H9 (cell line): Measurements from ENCODE around the gene PTPRK. TPM values are rescaled to one million over a fixed set of nuclear protein-coding genes. Genes with fewer than 3 reads are reported as not detected.
A peak's percentile ranks its signal among the peaks of the same experiment; 100 is the strongest.

Experiments used
- DNase-seq: peaks from one replicate; pipeline ENCODE4 v3.0.0-alpha.2; 2017
- H2AFZ ChIP-seq: one replicate; pipeline ENCODE4 v1.6.1; 2013; ENCODE audit warnings: mild to moderate bottlenecking, low read length, control low read depth, moderate library complexity
- H2AK5ac ChIP-seq: 2 replicates; pipeline ENCODE4 v1.6.1; 2013; ENCODE audit warnings: low read length, control low read depth, mixed read lengths; ENCODE audit not compliant: insufficient read length
- H2BK120ac ChIP-seq: one replicate; pipeline ENCODE4 v1.6.1; 2013; ENCODE audit warnings: low read depth, mild to moderate bottlenecking, low read length, control low read depth, inconsistent platforms; ENCODE audit not compliant: poor library complexity, severe bottlenecking
- H2BK12ac ChIP-seq: 2 replicates; pipeline ENCODE4 v1.6.1; 2013; ENCODE audit warnings: low read length, control low read depth, mixed read lengths, low read depth; ENCODE audit not compliant: insufficient read length
- H2BK15ac ChIP-seq: 2 replicates; pipeline ENCODE4 v1.6.1; 2013; ENCODE audit warnings: low read depth, low read length, control low read depth
- H2BK20ac ChIP-seq: one replicate; pipeline ENCODE4 v1.6.1; 2013; ENCODE audit warnings: low read depth, mild to moderate bottlenecking, low read length, control low read depth, inconsistent platforms; ENCODE audit not compliant: poor library complexity, severe bottlenecking
- H2BK5ac ChIP-seq: 2 replicates; pipeline ENCODE4 v1.6.1; 2013; ENCODE audit warnings: low read length, control low read depth, mixed read lengths; ENCODE audit not compliant: insufficient read length
- H3K14ac ChIP-seq: 2 replicates; pipeline ENCODE4 v1.6.1; 2013; ENCODE audit warnings: low read length, control low read depth; ENCODE audit not compliant: insufficient read depth
- H3K18ac ChIP-seq: 2 replicates; pipeline ENCODE4 v1.6.1; 2013; ENCODE audit warnings: low read depth, mild to moderate bottlenecking, mixed read lengths, low read length, control low read depth; ENCODE audit not compliant: insufficient read length
- H3K23ac ChIP-seq: 2 replicates; pipeline ENCODE4 v1.6.1; 2013; ENCODE audit warnings: low read length, control low read depth, mixed read lengths, low read depth; ENCODE audit not compliant: insufficient read length
- H3K23me2 ChIP-seq: 2 replicates; pipeline ENCODE4 v1.6.1; 2013; ENCODE audit warnings: low read depth, mild to moderate bottlenecking, mixed read lengths, low read length, control low read depth; ENCODE audit not compliant: insufficient read length, poor library complexity, severe bottlenecking
- H3K27ac ChIP-seq: 2 replicates; pipeline ENCODE4 v1.5.1; 2013; ENCODE audit warnings: low read length, control low read depth, mixed read lengths, low read depth; ENCODE audit not compliant: insufficient read length
- H3K27me3 ChIP-seq: 2 replicates; pipeline ENCODE4 v1.6.1; 2013; ENCODE audit warnings: low read length, control low read depth, inconsistent platforms; ENCODE audit not compliant: insufficient read depth
- H3K4ac ChIP-seq: 2 replicates; pipeline ENCODE4 v1.6.1; 2013; ENCODE audit warnings: low read depth, mild to moderate bottlenecking, control low read depth, inconsistent platforms, low read length, moderate library complexity
- H3K4me1 ChIP-seq: 2 replicates; pipeline ENCODE4 v1.6.1; 2013; ENCODE audit warnings: low read length, control low read depth, inconsistent platforms; ENCODE audit not compliant: insufficient read depth
- H3K4me2 ChIP-seq: 2 replicates; pipeline ENCODE4 v1.6.1; 2013; ENCODE audit warnings: low read length, control low read depth, mixed read lengths; ENCODE audit not compliant: insufficient read length, insufficient read depth
- H3K56ac ChIP-seq: 2 replicates; pipeline ENCODE4 v1.6.1; 2013; ENCODE audit warnings: low read depth, mild to moderate bottlenecking, mixed read lengths, low read length, control low read depth; ENCODE audit not compliant: insufficient read length
- H3K79me1 ChIP-seq: 2 replicates; pipeline ENCODE4 v1.6.1; 2013; ENCODE audit warnings: low read depth, mild to moderate bottlenecking, moderate library complexity, low read length, control low read depth, inconsistent platforms; ENCODE audit not compliant: insufficient read depth, poor library complexity, severe bottlenecking
- H3K79me2 ChIP-seq: 2 replicates; pipeline ENCODE4 v1.6.1; 2013; ENCODE audit warnings: low read length, control low read depth, inconsistent platforms; ENCODE audit not compliant: insufficient read depth
- H3K9ac ChIP-seq: 2 replicates; pipeline ENCODE4 v1.6.1; 2013; ENCODE audit warnings: low read length, control low read depth, mixed read lengths; ENCODE audit not compliant: insufficient read length; ENCODE audit errors: extremely low read depth
- H3K9me3 ChIP-seq: one replicate; pipeline ENCODE4 v1.6.1; 2013; ENCODE audit warnings: low read depth, low read length, inconsistent platforms; ENCODE audit not compliant: control insufficient read depth
- H3T11ph ChIP-seq: one replicate; pipeline ENCODE4 v1.6.1; 2013; ENCODE audit warnings: mild to moderate bottlenecking, low read length, control low read depth, inconsistent platforms
- H4K20me1 ChIP-seq: one replicate; pipeline ENCODE4 v1.6.1; 2013; ENCODE audit not compliant: control insufficient read depth, insufficient read length, insufficient read depth
- H4K5ac ChIP-seq: 2 replicates; pipeline ENCODE4 v1.6.1; 2013; ENCODE audit warnings: low read depth, mild to moderate bottlenecking, mixed read lengths, low read length, control low read depth; ENCODE audit not compliant: insufficient read length
- H4K8ac ChIP-seq: replicated peaks from 2 replicates; pipeline ENCODE4 v1.6.1; 2013; ENCODE audit warnings: low read length, control low read depth, mixed read lengths, low read depth; ENCODE audit not compliant: insufficient read length
- H4K91ac ChIP-seq: 2 replicates; pipeline ENCODE4 v1.6.1; 2013; ENCODE audit warnings: low read depth, mild to moderate bottlenecking, moderate library complexity, mixed read lengths, low read length, control low read depth; ENCODE audit not compliant: insufficient read length
- H3K27ac Mint-ChIP-seq, 3 experiments: 2 replicates in 2 of 3; 3 replicates in 1 of 3; pipeline ENCODE4 v1.8.0; 2020 to 2021; ENCODE audit warnings: mixed read lengths in 3 of 3, mild to moderate bottlenecking in 1 of 3, moderate library complexity in 1 of 3
- H3K27me3 Mint-ChIP-seq: 2 replicates; pipeline ENCODE4 v1.8.0; 2021; ENCODE audit warnings: low read depth, mild to moderate bottlenecking, moderate library complexity, mixed read lengths
- H3K36me3 Mint-ChIP-seq, 3 experiments: 2 replicates in 2 of 3; 3 replicates in 1 of 3; pipeline ENCODE4 v1.8.0; 2020 to 2021; ENCODE audit warnings: low read depth in 3 of 3, mixed read lengths in 3 of 3; ENCODE audit not compliant: insufficient read depth in 1 of 3
- H3K4me1 Mint-ChIP-seq, 2 experiments: 2 replicates each; pipeline ENCODE4 v1.8.0; 2020; ENCODE audit warnings: mixed read lengths in 2 of 2
- H3K4me3 Mint-ChIP-seq, 2 experiments: 2 replicates in 1 of 2; 3 replicates in 1 of 2; pipeline ENCODE4 v1.8.0; 2020 to 2021; ENCODE audit warnings: mild to moderate bottlenecking in 2 of 2, mixed read lengths in 2 of 2, moderate library complexity in 1 of 2
- H3K9me3 Mint-ChIP-seq, 2 experiments: 2 replicates in 1 of 2; 3 replicates in 1 of 2; pipeline ENCODE4 v1.8.0; 2020; ENCODE audit warnings: mild to moderate bottlenecking in 2 of 2, mixed read lengths in 2 of 2, moderate library complexity in 1 of 2
- CTCF ChIP-seq: fragments of 200-600 bp; sonication (generic); conservative IDR thresholded peaks from 3 replicates; pipeline ENCODE4 v1.8.0; 2021; ENCODE audit warnings: antibody characterized with exemption, mild to moderate bottlenecking
- WGBS: extraction: QIAGEN DNeasy Blood & Tissue Kit; methylation state at CpG from one replicate; pipeline ENCODE4 v1.1.7; 2013; ENCODE audit warnings: missing lambda C conversion rate, low lambda C conversion rate, mixed read lengths; ENCODE audit not compliant: insufficient read length; ENCODE audit errors: extremely low coverage; 5-methylcytosine and 5-hydroxymethylcytosine counted together
- total RNA-seq: library from RNA; stranded (reverse); gene quantifications from 2 replicates; pipeline ENCODE4 v1.2.1, GENCODE V29; 2021

Gene PTPRK
- total RNA-seq, 1 experiment from 2014 or later, result 47.9 TPM

GRCh38 chr6:128216917-128217316 lies 303.5 kb downstream of the PTPRK start:
- Mint-ChIP-seq H3K36me3 (peaks cover 0 to 3% (median 1%) of the 10 kb centered on the region in 3 experiments; a peak in 1 of 7 replicates), H3K27me3 (no peaks in the 10 kb centered on the region), H3K4me3 (no peak overlapping the region), H3K4me1 (peaks cover 4 to 7% of the 10 kb centered on the region in 2 experiments; a peak in 2 of 4 replicates), H3K9me3 (no peaks in the 10 kb centered on the region), H3K27ac (peak overlapping the region in 1 of 3 experiments; percentile 36; a peak in 1 of 7 replicates)
- no CpG with 5 or more reads among the region's 5 CpGs for WGBS
- TF ChIP-seq CTCF, result no peak
- H2AFZ ChIP-seq, result no peak overlapping the region
- H2BK5ac ChIP-seq, result no peak overlapping the region
- H3K79me1 ChIP-seq, result no peaks in the 10 kb centered on the region
- no peak overlapping the region for H2BK12ac ChIP-seq
- no peak overlapping the region for H4K91ac ChIP-seq
- H3T11ph ChIP-seq, result no peak overlapping the region
- H2BK120ac ChIP-seq, result no peak overlapping the region
- no peaks in the 10 kb centered on the region for H3K9me3 ChIP-seq
- H4K20me1 ChIP-seq, result no peaks in the 10 kb centered on the region
- no peak overlapping the region for H3K4ac ChIP-seq
- no peak overlapping the region for H4K8ac ChIP-seq
- no peaks in the 10 kb centered on the region for H3K27me3 ChIP-seq
- no peaks in the 10 kb centered on the region for H3K79me2 ChIP-seq
- no peaks in the 10 kb centered on the region for H3K23me2 ChIP-seq
- H4K5ac ChIP-seq, result no peak overlapping the region
- no peaks in the 10 kb centered on the region for H3K4me1 ChIP-seq
- no peak overlapping the region for H3K23ac ChIP-seq
- H3K9ac ChIP-seq, result no peak overlapping the region
- no peak overlapping the region for H2BK20ac ChIP-seq
- no peak for DNase-seq
- no peak overlapping the region for H3K4me2 ChIP-seq
- H3K56ac ChIP-seq, result no peak overlapping the region
- no peak overlapping the region for H3K18ac ChIP-seq
- no peak overlapping the region for H3K27ac ChIP-seq
- no peak overlapping the region for H3K14ac ChIP-seq
- H2BK15ac ChIP-seq, result no peak overlapping the region
- H2AK5ac ChIP-seq, result no peak overlapping the region
